Mesenteric fat pad (tissue), 1 donor: ENCODE measurements around the gene PTPRS. TPM values are rescaled to one million over a fixed set of nuclear protein-coding genes. Genes with fewer than 3 reads are reported as not detected.
"Not testable (repeated sequence)": the region's sequence is repeated elsewhere in the genome, so short reads cannot be mapped to it uniquely, and the experiment has no call there.

ENCODE experiments used
- DNase-seq: peaks from one replicate; pipeline ENCODE4 v3.0.0-alpha.2; 2020; ENCODE audit warnings: low spot score
- total RNA-seq: library from RNA; stranded (reverse); fragmentation: NEBNext Ultra II Directional; extraction: Animal tissue kit (Norgen Biotek cat#: 25700); gene quantifications from one replicate; pipeline ENCODE4 v1.2.1, GENCODE V29; 2021
- donor health status: DM: yes; HTN: yes; CAD: no.

PTPRS gene
- total RNA-seq, 1 donor from 2014 or later: 417 TPM

DNA sequence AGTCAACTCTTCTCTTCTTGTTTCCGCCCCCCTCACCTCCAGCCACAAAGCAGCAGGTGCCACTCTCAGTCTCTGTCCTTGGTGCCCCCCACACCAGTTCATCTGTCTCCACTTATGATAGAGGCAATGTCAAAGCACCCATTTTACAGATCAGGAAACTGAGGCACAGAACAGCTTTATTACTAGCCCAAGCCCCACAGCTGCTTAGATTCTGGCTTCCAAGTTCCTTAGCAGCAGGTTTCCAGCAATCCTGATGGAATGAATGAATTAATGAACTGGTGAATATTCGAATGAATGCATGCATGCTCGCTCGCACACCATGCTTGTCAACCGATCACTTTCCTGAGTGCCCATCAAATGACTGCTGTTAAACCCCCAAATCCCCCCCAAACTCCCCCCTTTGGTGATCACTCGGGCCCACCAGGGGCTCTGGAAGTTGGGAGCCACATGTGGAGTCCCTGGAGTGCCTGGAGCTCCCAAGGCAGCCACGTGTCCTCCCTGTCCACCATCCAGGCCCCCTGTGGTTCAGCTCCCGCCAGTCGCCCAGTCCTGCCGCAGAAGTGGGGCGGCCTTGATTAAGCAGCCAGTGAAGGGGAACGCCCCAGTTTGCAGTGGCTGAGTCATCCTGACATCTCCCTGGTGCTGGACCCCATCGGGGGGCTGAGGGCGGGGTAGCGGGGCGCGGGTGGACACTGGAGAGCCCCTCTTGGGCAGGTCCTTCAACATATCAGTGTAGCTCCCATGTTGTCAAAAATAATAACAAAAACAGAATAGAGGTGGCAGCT lies 6.8 kb downstream of the PTPRS start:
- no peak for DNase-seq

DNA sequence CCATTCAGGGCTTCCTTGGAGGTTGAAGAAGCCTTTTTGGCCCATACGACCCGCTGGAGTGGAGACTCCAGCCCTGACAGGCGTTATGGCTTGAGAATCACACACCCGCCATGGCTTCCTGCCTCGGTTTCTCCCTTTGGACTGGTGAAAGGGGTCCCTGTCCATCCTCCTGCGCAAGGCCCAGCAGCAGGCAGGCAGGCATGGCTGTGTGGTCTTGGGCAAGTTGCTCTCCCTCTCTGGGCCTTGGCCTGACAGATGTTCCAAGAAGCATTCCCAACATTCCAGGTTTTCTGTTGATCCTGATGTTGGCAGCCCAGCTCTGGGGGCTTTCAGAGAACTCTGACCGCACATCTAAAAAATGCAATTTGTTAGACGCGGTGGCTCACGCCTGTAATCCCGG lies 8.1 kb downstream of the PTPRS start:
- no peak for DNase-seq

DNA sequence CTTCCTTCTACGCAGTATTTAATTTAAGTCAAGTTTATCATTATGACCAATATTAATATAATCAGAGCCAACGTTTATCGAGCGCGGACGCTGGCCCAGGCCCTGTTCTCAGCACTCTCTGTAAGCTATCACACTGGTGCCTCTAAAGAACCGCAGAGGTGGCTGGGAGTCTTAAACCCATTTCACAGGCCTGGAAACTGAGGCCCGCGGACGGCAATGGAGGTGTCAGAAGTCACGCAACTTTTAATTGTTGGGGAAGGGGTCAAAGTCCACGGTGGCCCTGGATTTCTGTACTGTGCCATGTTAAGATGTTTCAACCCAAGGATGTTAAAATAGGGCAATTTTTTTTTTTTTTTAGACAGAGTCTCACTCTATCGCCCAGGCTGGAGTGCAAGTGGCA lies 8.8 kb downstream of the PTPRS start:
- no peak for DNase-seq

DNA sequence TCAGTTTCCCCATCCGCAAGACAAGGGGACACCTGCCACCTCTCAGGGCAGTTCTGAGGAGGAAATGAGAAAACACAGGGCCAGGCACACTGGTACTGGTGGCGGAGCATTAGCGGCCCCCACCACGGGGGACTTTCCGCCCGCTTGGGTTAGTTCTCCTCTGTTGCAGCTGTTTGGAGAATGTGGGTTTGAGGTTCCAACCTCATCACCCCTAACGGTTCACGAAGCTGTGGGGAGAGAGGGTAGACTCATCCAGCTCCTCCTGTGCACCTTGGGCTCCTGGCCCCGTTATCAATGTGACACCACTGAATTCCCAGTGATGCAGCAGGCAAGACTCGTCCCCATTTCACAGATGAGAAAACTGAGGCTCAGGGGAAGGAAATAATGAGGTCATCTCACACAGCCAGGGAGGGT lies 10.3 kb downstream of the PTPRS start:
- DNase-seq: no peak

DNA sequence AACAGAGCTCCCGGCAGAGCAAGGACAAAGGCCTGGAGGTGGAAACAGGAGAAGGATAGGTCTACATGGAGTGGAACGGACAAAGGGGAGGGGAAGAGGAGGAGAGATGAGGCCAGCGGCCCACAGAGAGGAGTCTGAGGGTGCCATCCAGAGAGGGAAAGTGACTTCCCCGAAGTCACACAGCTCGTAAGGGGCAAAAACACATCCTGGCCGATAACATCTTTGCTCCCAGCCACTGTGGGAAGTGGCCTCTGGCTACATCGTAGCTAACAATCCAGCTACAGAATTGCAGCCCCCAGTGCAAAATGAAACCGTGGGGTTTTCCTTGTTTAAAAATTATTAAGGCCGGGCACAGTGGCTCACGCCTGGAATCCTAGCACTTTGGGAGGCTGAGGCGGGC lies 11.5 kb downstream of the PTPRS start:
- no peak for DNase-seq

DNA sequence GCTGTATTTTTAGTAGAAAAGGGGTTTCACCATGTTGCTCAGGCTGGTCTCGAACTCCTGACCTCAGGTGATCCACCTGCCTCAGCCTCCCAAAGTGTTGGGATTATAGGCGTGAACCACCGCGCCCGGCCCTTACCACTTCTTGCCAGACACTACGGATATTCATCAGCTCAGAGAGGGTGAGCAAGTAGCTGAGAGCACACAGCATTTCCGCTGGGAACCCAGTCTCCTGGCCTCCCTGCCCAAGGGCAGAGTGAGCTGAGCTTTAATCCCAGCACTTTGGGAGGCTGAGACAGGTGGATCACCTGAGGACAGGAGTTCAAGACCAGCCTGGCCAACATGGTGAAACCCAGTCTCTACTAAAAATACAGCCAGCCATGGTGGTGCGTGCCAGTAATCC lies 12.2 kb downstream of the PTPRS start:
- DNase-seq: not testable (repeated sequence)

DNA sequence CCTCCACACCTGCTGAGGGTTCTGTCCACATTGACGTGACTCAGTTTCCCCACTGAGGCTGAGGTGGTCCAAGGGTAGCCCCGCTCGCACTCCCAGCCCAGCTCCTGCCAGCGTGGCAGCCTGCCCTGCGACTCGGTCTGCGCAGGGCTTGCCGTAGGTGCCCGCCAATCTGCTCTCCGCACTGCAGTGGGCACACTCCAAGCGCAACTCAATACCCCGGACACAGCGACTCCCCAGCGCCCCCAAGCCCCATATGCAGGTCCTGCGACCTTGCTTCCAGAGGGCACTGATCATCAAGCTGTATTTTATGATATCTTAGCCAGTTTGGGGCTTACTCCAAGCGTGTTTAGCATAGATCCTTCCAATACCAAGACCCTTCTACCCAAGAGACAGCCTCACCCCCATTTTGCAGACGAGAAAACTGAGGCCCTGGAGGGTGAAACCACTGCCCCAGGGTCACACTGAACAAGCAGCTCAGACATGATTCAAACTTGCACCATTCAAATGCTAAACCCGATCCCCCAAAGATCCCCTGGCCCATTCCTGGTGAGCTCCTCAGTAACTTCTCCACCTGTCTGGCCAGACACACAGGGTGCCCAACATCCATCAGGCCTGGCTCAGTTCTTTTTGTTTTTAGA lies 13.5 kb downstream of the PTPRS start:
- no peak for DNase-seq

DNA sequence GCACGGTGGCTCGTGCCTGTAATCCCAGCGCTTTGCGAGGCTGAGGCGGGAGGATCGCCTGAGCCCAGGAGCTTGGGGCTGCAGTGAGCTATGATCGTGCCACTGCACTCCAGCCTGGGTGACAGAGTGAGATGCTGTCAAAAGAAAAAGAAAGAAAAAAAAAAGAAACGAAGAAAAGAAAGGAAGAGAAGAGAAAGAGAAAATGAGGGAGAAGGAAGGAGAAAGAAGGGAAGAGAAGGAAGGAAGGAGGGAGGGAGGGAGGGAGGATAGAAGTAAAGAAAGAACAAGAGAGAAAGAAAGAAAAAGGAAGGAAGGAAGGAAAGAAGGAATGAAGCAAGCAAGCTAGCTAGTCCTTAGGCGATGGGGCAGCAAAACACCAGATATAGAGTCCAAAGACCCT lies 14.1 kb downstream of the PTPRS start:
- DNase-seq: no peak

DNA sequence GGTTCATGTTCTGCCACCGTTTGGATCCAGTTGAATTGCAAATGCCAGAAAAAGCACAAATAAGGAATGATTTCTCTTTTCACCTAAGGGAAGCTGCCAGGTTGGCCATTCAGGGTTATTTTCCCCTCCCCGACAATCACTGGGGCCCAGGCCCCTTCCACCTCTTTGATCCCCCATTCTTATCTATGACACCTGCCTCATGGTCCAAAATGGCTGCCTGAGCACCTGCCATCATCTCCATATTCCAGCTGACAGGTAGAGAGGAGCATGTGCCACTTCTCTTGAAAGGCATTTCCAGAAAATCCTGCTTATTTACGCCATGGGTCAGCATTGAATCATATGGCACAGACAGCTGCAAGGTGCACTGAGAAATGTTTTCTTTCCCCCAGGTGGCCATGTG lies 15.7 kb downstream of the PTPRS start:
- DNase-seq: no peak

DNA sequence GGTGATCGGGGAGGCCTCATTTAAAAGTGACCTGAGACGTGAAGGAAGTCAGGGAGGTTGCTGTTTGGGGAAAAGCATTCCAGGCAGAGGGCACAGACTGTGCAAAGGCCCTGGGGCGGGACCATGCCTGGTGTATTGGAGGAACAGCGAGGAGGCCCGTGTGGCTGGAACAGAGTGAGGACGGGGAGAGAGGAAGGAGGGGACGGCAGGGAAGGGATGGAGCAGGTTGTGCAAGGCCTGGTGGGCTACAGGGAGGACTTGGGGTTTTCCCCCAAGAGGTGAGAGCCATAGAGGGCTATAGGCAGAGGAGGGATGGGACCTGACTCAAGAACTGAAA lies 17.2 kb downstream of the PTPRS start:
- no peak for DNase-seq

DNA sequence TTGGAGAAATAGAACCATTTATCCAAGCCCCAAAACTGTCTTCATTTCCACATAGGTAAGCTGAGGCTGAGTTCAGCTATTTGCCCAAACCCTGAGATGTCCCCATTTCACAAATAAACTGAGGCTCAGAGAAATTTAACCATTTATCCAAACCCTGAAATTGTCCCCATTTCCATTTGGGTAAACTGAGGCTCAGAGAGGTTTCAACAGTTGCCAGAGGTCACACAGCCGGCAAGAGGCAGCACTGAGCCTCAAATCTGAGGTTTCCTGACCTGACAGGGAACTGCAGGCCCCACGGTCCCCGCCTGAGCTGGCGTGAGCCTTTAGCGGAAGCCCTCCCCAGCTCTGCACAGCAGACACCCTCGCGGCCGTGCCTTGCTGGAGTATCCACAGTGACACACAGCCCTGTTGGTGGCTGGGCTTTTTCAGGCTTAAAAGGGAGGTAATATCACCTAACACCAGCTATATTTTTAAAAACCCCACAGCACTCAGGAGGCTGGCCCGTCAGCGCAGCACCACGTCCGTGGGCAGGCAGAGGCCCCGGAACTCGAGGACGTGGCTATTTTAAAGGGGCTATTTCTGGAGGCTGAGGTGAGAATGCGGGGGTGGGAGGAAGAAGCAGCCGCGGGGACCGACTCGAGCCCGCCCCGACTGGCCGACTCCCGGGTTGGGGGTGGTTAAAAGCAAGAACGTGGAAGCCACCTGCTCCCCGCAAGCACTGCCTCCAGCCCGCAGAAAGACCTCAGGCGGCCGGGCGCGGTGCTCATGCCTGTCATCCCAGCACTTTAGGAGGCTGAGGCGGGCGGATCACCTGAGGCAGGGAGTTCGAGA lies 18.5 kb downstream of the PTPRS start:
- no peak for DNase-seq

DNA sequence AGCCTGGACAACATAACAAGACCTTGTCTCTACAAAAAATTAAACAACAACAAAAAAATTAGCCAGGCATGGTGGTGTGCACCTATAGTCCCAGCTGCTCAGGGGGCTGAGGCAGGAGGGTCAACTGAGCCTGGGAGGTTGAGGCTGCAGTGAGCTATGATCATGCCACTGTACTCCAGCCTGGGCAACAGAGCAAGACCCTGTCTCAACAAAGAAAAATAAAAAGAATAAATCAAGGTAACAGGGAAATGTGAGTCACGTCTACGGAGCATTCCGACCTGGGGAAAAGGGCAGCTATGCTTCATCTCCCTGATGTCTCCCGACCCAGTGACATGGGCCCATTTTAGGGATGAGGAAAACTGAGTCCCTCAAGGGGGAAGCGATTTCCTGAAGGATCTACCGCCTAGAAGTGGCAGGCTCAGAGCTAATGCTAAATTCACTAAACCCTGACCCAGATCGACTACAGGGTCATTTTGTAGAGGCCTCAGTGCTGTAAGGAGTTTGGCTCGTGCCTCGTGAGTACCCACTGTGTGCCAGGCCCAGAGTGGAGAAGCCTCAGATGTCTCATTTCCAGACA lies 19.5 kb downstream of the PTPRS start:
- DNase-seq: no peak

DNA sequence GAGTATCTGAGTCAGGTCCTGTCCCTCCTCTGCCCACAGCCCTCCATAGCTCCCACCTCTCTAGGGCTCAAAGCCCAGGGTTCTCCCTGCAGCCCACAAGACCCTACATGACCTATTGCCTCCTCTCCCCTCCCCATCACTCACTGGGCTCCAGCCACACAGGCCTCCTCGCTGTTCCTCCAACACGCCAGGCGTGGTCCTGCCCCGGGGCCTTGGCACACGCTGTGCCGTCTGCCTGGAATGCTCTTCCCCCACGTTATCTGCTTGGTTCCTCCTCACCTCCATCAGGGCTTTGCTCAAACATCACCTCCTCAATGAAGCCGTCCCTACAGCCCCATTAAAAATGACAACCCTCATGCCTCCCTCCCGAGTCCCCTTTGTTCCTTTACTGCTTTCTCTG lies 21.1 kb downstream of the PTPRS start:
- DNase-seq: no peak

DNA sequence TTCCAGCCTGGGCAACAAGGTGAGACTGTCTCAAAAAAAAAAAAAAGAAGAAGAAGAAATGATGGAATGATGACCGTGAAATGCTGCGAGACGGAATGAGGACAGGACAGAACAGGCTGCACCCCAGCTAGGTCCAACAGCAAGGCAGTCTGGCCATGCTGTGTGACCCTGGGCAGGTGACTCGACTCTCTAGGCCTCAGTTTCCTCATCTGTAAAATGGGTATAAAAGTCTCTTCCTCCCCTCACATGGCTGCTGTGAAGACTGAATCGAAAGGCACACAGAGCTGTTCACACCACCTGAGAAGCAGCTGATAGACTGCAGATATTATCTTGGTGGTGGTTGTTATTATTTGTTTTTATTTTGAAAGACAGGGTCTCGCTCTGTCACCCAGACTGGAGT lies 22.3 kb downstream of the PTPRS start:
- DNase-seq: no peak

DNA sequence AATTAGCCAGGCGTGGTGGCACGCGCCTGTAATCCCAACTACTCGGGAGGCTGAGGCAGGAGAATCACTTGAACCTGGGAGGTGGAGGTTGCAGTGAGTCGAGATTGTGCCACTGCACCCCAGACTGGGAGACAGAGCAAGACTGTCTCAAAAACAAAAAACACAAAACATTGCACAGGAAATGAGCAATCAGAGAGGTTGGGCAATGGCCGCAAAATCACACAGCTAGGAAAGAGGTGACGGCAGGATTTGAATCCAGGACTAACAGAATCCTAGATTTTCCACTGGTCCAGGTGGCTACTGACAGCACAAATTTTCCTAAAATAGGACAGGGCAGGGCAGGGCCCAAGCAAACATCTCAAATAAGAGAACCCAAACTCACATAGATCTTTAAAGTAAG lies 23.3 kb downstream of the PTPRS start:
- no peak for DNase-seq

DNA sequence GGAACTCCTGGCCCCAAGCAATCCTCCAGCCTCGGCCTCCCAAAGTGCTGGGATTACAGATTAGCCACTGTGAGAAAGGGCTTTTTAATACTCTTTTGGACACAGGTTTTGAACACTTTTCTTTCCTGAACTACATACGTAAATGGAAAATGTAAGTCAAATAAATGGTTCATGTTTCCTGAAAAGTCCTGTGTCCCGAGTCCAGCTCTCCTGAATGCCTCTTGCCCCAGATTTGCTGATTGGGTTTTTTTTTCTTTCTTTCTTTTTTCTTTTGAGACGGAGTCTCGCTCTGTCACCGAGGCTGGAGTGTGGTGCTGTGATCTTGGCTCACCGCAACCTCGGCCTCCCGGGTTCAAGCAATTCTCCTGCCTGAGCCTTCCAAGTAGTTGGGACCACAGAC lies 24.5 kb downstream of the PTPRS start:
- no peak for DNase-seq

DNA sequence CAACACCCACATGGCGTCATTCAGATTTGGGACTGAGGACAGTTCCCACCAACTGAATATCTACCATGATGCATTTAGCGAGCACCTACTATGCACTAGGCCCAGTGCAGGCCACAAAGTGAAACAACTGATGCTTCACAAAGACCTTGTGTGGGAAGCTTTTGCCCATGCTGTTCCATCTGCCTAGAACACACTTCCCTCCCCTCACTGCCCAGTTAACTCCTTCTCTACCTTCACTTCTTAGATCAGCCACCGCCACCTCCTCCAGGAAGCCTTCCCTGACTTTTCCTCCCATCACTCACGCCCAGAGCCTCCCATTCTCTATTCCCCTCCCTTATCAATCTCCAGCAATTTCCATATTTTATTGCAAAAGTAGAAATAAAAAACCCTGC lies 25.7 kb downstream of the PTPRS start:
- DNase-seq: no peak

DNA sequence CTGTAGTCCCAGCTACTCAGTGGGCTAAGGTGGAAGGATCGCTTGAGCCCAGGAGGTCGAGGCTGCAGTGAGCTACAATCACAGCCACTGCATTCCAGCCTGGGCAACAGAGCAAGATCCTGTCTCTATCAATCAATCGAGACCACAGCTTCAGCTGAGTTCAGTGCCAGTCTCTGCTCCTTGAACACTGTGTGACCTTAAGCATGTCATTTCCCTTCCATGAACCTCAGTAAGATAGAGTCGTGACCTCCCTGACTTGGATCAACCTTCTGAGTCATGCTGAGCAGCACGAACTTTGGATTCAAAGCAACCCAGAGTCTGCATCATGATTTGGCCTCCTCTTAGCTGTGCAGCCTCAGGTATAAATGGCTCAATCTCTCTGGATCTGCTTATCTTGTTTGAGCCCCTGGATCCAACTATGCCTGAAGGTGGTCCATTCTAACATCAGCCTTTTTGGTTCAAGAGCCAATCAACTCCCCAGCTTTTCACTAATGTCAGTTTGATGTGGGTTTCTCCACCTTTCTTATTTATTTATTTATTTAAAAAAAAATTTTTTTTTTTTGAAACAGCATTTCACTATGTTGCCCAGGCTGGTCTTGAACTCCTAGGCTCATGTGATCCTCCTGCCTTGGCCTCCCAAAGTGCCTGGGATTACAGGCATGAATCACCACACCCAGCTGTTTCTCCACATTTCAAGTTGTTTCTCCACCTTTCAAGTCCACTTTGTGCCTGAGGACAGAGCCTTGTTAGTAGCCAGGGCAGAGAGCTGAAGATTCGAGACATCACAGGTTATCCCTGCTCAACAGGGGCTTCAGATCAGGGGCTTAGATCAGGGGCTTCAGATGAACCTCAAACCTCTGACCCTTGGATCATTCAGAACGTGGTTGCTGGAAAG lies 26.4 kb downstream of the PTPRS start:
- DNase-seq: no peak

DNA sequence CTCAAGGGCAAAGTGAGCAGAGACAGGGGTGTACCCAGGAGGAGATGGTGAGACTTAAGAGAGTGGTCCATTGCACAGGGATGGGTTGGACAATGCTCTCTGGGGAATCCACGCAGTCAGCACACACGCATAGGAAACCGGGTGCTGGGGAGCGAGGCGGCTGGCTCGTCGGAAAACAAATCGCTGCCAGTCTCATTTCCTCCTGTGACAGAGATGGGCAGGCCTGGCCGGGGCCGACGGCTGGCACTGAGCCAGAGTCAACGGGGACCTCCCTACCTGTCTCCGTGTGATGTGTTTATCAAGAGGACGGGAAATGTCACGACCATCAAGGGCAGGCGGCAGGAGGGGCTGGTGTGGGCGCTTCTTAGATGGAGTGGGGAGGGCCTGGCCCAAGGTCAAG lies 27.3 kb downstream of the PTPRS start:
- no peak for DNase-seq

DNA sequence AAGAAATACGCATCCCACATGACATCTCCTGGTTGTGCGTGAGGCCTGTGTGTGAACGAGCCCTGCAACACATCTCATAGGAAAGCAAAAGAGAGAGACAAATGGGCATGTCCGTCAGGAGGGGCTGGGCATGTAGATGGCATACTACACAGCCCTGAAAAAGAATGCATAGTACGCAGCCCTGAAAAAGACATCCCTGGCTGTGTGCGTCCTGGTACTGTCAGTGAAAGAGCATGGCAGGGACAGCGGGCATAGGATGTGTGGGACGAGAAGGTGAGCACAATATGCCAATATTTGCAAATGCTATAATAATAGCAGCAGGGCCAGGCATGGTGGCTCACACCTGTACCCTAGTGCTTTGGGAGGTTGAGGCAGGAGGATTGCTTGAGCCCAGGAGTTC lies 28.6 kb downstream of the PTPRS start:
- DNase-seq: no peak
